ENCODE results near the gene PTPRM.
A peak's percentile ranks its signal among the peaks of the same experiment; 100 is the strongest.

The PTPRM gene

GRCh38 chr18:8381821-8382459 is 814.8 kb downstream of the PTPRM start:
- no peak for DNase-seq

DNA sequence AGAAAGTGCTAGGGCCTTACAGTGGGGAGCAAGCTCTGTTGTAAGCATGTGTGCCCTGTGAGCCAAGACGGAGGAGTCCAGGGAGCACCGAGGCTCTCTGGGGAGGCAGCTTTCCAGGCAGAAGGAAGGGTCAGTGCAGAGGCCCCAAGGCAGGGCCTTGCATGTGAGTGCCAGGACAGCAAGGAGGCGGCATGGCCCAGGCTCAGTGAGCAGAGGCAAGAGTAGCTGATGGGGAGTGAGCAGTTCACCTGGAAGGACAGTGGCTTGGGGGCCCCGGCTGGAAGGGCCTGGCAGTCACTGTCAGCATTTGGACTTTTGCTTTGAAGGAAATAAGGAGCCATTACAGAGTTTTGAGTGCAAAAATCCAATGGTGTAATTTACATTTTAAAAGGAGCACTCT is 818.3 kb downstream of the PTPRM start:
- DNase-seq: no peak

GRCh38 chr18:8386669-8387380 is 819.7 kb downstream of the PTPRM start:
- DNase-seq: no peak

DNA sequence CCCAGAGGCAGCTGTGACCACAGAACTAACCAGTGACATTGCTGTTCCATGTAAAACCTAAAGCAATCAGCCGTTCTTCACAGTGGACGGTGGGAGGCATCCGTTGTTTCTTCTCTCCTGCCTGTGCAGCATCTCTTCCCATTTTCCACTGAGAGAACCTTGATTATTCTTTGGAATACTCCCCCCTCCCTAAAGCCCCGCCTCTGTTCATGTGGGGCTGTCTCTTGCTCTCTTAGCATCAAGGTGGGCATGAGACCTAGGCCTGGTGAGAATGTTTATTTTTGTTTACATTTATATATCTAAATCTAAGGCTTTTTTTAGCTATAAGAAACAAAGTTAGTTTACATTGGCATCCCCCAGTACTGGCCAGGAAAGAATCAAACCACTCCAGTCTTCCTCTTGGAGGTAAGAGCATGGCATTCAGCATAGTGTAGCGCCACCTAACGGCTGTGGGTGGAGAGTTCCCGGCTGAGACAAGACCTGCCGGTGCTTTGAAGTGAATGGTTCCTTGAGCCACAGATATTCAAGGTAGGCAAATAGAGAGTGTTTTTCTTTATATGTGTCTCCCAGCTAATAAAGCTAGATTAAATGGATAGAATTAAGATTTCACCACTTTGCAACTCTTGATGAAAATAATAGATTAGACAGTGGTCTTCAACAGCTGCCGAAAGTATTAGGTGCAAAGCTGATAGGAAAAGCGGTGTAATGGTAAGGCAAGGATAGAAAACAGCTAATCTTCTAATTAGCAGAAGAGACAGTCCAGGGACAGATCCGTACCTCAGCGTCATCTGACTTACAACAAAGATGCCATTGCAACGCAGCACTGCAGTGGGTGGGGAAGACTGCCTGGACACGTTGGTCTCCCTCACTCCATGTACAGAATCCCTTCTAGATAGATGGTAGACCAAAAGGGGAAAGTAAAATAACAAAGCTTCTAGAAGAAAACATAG is 822.5 kb downstream of the PTPRM start:
- DNase-seq: peak; percentile 68

- no peak for DNase-seq
Measured at GRCh38 chr18:8391068-8391467, 824.0 kb downstream of the PTPRM start.

- DNase-seq: no peak
Measured at GRCh38 chr18:8396254-8396653, 829.1 kb downstream of the PTPRM start.

DNA sequence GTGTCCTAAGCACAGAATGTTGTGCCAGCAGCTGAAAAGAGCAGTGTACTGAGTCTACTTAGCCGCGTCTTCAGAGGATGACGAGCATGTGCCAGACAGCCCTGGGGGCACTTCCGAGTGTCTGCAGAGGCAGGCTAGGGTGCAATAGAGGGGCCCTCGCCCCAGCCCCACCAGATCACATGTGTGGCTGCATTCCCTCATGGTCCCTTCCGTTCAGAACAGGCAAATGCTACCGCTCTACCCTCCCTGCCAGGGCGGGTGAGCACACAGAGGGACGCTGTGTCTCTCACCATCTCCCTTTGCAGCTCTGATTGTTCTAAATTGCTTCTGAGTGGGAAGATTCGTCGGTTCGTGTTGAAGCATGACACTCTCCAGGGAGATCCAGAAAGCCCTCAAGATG is 829.9 kb downstream of the PTPRM start:
- DNase-seq: no peak

DNA sequence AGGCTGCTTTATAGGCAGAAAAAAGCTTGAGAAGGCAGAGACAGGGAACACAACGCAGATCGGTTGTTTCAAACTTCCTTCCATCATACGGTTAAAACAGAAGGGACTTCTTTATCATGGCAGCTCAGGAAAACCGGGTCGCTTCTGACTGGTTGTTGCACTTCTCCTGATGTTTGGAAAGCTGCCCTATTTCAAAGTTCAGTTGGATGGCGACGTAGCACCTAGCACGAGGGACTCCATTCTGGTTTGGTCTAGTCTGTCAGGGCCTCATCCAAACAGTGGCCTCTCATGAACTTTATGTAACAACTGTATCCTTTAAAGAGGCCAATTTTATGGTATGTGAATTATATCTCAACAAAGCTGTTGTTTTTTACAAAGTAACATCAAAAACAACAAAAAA is 832.0 kb downstream of the PTPRM start:
- DNase-seq: no peak

DNA sequence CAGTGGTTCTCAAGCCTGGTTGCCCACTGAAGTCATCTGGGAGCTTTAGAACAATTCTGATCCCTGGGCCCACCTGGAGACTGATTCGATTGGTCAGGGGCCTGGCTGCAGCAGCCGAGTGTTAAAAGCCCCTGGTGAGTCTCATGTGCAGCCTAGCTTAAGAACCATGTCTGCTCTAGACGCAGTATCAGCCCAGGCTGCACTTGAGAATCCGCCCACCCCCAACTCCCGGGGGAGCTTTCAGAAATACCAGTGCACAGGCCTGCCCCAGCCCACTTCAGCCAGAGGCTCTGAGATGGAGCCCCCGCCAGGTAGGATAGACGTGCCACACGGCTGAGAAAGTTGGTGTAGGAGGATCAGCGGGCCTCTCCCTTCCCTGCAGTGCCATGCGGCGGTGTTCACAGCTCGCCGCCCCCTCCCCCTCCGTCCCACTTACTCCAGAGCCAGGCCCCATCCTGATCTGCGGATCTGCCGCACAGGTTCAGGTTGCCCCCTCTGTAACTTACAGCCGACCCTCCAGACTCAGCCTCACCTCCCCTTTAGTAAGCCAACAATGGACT is 833.2 kb downstream of the PTPRM start:
- no peak for DNase-seq

DNA sequence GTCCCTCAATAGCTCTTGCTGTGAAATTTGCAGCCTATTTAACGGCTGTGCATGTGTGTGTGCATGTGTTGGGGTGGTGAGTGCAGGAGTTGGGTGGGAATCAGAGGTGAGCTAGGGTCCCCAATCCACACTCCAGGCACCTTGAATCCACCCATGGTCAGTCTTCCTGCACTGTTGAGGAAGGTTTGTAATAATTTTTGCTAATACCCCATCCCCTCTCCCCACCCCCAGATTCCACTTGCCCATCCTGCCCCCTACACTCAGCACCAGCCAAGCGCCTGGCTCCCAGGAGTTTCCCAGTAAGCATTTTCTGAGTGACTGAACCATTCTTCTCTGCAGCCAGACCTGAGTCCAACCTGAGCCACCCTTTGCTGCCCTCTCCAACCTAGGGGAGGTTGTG is 833.7 kb downstream of the PTPRM start:
- no peak for DNase-seq

DNA sequence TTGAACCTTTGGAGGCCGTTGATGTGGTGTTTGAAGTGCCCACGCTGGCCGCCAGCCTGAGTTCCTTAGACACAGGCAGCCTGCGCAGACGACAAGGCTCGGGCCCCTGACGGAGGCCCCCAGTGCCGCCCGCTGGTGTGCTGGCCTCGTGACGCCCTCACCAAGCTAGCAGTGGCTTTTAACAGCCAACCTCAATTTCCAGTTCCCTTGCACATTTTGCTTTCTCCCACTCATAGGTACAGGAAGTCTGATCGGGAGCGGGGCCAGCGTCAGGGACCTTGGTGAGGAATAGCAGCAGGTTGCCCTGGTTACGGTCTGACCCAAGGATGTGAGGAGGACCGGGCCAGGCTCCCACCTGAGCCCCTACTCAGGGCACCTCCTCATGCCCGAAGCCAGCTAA is 834.5 kb downstream of the PTPRM start:
- DNase-seq: no peak

GRCh38 chr18:8402237-8402636 is 835.1 kb downstream of the PTPRM start:
- DNase-seq: no peak

DNA sequence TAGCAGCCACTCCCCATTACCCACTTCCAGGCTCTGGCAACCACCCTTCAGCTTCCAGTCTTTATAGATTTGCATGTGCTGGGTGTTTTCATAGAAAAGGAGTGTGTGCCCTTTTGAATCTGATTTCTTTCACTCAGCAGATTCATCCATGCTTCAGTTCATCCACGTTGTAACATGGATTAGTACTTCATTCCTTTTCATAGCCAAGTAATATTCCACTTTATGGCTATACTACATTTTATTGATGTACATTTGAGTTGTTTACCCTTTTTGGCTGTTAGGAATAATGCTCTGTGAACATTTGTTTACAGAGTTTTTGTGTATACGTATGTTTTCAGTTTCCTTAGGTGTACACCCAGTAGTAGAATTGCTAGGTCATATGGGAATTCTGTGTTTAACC is 836.6 kb downstream of the PTPRM start:
- DNase-seq: no peak

DNA sequence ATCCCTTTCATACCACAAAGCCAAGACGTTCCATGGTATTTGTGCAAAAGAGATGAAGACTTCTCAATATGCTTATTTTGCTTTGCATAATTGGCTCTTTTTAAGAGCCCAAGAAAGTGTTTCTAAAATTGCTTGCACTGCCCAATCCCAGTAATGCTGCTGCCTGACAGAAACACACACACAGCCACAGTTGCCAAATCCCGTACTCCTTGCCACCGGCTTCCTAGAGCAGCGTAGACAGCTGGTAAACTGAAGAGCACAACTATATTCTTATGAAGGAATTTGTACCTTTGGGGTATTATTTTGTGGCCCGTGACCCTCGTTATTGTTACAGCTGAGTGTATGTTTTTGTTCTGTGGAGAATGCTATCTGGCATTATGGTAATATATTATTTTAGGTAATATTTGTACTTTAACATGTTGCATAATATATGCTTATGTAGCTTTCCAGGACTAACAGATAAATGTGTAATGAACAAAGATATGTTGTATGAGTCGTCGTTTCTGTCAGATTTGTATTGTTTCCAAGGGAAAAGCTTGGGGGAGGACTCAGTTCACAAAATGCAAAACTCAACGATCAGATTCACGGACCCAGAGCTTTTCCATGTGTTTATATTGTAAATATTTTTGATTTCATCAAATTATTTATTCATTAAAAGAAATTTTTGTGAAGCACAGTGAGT is 839.2 kb downstream of the PTPRM start:
- no peak for DNase-seq

DNA sequence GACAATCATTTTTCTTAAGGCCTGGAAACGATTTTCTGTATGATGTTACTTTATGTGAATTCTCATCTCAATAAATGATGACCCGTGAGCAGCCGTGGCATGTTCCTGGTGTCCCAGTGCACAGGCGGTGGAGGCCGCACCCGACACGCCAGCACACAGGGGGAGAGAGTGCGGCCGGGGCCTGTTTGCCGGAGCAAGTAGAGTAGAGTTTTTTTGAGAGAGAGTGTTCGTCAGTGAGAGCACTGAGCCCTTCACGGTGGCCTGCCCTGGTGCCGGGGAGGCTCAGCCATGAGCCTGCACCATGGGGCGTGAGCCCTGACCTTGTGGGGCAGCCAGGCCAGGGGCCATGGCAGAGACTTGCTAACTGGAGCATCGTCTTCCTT is 839.7 kb downstream of the PTPRM start:
- no peak for DNase-seq

GRCh38 chr18:8409151-8409550 is 842.0 kb downstream of the PTPRM start:
- DNase-seq: no peak

DNA sequence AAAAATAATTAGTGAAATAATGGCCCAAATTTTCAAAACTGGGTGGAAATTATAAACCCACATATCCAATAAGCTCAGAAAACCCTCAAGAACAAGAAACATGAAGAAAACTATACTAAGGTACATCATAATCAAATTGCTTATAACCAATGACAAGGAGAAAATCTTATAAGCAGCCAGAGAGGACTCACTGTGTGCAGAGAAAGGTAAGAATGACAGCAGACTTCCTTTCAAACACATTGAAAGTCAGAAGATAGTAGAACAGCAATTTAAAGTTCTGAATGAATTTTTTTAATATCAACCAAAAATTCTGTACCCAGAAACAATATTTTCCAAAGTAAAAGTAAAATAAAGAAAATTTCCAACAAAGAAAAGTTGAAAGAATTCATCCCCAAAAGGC is 844.4 kb downstream of the PTPRM start:
- no peak for DNase-seq

DNA sequence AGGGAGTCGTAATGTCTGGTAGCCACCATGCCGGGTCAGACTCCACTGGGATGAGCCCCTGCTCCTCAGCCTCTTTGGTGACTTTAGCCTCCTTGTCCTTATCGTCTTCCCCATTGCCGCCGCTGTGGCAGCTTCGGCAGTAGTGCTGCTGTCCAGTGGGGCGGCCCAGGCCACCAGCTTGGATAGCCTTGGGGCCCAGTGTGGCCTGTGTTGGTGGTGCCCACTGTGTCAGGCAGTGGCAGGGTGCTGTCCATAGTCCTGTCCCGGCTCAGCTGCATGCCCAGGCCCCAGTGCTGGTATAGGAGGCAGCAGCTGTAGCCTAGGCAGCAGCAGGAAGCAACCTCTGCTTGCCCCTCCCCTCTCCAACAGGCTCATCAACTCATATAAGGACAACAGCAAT is 845.0 kb downstream of the PTPRM start:
- DNase-seq: no peak

DNA sequence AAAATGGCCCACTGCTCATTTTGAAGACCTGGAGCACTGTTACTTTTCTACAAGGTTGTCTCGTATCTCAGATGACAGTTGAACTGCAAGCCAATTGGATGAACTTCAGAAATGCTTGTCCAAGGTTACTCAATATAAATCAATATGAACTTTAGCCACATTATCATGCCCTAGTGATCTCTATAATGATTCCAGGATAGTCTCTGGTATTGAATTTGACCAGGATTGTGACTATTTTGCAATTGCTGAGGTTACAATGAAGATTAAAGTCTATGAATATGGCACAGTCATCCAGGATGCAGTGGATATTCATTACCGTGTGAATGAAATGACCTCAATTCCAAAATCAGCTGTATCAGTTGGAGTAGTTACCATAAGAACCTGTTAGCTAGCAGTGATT is 846.1 kb downstream of the PTPRM start:
- DNase-seq: no peak

DNA sequence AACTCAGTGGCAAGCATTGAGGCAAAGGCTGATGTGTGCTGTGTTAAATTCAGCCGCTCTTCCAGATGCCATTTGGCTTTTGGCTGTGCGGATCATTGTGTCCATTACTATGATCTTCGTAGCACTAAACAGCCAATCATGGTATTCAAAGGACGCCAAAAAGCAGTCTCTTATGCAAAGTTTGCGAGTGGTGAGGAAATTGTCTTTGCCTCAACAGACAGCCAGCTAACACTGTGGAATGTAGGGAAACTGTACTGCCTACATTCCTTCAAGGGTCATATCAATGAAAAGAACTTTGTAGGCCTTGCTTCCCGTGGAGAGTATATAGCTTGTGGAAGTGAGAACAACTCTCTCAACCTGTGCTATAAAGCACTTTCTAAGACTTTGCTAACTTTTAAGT is 846.6 kb downstream of the PTPRM start:
- no peak for DNase-seq

GRCh38 chr18:8416212-8417019 is 849.3 kb downstream of the PTPRM start:
- no peak for DNase-seq

GRCh38 chr18:8422391-8422790 is 855.3 kb downstream of the PTPRM start:
- no peak for DNase-seq

All from NCI-H345 (cell line).